ENCODE data around the gene BBS1. TPM values are rescaled to one million over a fixed set of nuclear protein-coding genes. Genes with fewer than 3 reads are reported as not detected.

Gene BBS1
- total RNA-seq, 2 donors from 2014 or later, result 90.3 to 114 TPM

- Histone ChIP-seq H3K4me3 (peak overlapping the region; percentile 99), H3K36me3 (no peaks in the 10 kb centered on the region), H3K27ac (no peak overlapping the region), H3K27me3 (replicated peaks; ENCODE audit: insufficient read depth) (no peaks in the 10 kb centered on the region), H3K9me3 (no peaks in the 10 kb centered on the region), H3K4me1 (ENCODE audit: control insufficient read depth in 1 of 2, low read depth in 2 of 2) (peaks cover 15 to 22% of the 10 kb centered on the region in 2 donors)
- no peak for ATAC-seq (ENCODE audit: insufficient number of reproducible peaks, low FRiP score, low read depth)
- no peak for DNase-seq (ENCODE audit: low spot score)
- TF ChIP-seq CTCF (IDR thresholded peaks at IDR 0.05), result no peak
These were observed 36.7 kb downstream of the BBS1 start for GRCh38 chr11:66546966-66547661.

DNA sequence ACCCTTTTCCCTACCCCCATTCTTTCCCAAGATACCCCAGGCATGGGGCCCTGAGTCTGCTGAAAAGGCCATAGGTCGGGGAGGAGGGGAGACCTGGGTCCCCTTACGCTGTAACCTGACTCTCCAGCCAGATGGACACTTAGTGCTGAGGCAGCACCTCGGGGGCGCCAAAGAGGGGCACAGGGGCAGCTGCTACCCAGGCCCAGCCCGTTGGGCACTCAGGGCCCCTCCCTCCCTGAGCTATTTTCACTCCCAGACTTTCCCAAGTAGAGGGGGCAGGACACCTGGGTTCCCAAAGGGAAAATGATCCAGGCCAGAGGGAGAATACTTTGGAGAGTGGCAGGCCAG is 37.2 kb downstream of the BBS1 start:
- no peak for ATAC-seq (ENCODE audit: insufficient number of reproducible peaks, low FRiP score, low read depth)
- peaks cover 15 to 17% of the 10 kb centered on the region in 2 donors for H3K4me1 ChIP-seq (ENCODE audit: control insufficient read depth in 1 of 2, low read depth in 2 of 2)

GRCh38 chr11:66548041-66548440 is 37.6 kb downstream of the BBS1 start:
- TF ChIP-seq CTCF (IDR thresholded peaks at IDR 0.05), result no peak
- Histone ChIP-seq H3K27ac (no peak overlapping the region), H3K27me3 (replicated peaks; ENCODE audit: insufficient read depth) (no peaks in the 10 kb centered on the region), H3K4me3 (no peak overlapping the region), H3K36me3 (no peaks in the 10 kb centered on the region), H3K9me3 (no peaks in the 10 kb centered on the region), H3K4me1 (ENCODE audit: control insufficient read depth in 1 of 2, low read depth in 2 of 2) (peaks cover 15 to 17% of the 10 kb centered on the region in 2 donors)
- no peak for ATAC-seq (ENCODE audit: insufficient number of reproducible peaks, low FRiP score, low read depth)
- no peak for DNase-seq (ENCODE audit: low spot score)

More for the DNA sequence above, 37.2 kb downstream of the BBS1 start:
- DNase-seq (ENCODE audit: low spot score), result no peak
- no peak for TF ChIP-seq CTCF (IDR thresholded peaks at IDR 0.05)
- Histone ChIP-seq H3K27me3 (replicated peaks; ENCODE audit: insufficient read depth) (no peaks in the 10 kb centered on the region), H3K27ac (no peak overlapping the region), H3K4me3 (no peak overlapping the region), H3K9me3 (no peaks in the 10 kb centered on the region), H3K36me3 (no peaks in the 10 kb centered on the region)

GRCh38 chr11:66548774-66549630 is 38.6 kb downstream of the BBS1 start:
- ATAC-seq (ENCODE audit: insufficient number of reproducible peaks, low FRiP score, low read depth), result no peak
- H3K4me3 ChIP-seq, result no peak overlapping the region
- peaks cover 12 to 17% of the 10 kb centered on the region in 2 donors for H3K4me1 ChIP-seq (ENCODE audit: control insufficient read depth in 1 of 2, low read depth in 2 of 2)
- DNase-seq (ENCODE audit: low spot score), result no peak
- H3K36me3 ChIP-seq, result no peaks in the 10 kb centered on the region
- no peaks in the 10 kb centered on the region for H3K27me3 ChIP-seq (replicated peaks; ENCODE audit: insufficient read depth)
- TF ChIP-seq CTCF (IDR thresholded peaks at IDR 0.05), result no peak
- H3K9me3 ChIP-seq, result no peaks in the 10 kb centered on the region
- H3K27ac ChIP-seq, result no peak overlapping the region

DNA sequence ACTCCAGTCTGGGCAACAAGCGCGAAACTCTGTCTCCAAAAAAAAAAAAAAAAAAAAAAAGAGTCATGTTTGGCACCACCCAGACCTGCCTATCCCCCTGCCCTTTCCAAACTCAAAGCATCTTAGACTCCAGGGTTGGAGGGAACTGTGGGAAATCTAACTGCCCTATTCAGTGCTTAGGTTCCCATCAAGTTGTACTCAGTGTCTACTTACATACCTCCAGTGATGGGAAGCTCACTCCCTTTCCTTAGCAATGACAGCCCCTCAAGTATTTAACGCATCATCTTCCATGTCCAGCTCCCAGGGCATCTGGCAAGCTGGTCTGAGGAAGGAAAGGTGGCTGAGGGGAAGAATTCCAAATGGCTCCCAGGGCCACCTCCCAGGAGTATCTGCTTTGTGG is 39.3 kb downstream of the BBS1 start:
- TF ChIP-seq CTCF (IDR thresholded peaks at IDR 0.05), result no peak

More for the DNA sequence above, 39.3 kb downstream of the BBS1 start:
- Histone ChIP-seq H3K9me3 (no peaks in the 10 kb centered on the region), H3K4me1 (ENCODE audit: control insufficient read depth in 1 of 2, low read depth in 2 of 2) (peaks cover 12 to 16% of the 10 kb centered on the region in 2 donors), H3K4me3 (no peak overlapping the region), H3K27ac (no peak overlapping the region), H3K36me3 (no peaks in the 10 kb centered on the region), H3K27me3 (replicated peaks; ENCODE audit: insufficient read depth) (no peaks in the 10 kb centered on the region)
- DNase-seq (ENCODE audit: low spot score) (no peak), ATAC-seq (ENCODE audit: insufficient number of reproducible peaks, low FRiP score, low read depth) (no peak)

Measured in thoracic aorta (tissue), 2 donors.